ENCODE data around the gene PRSS22.

Gene PRSS22

GRCh38 chr16:2848933-2849725 is 8.8 kb downstream of the PRSS22 start:
- Histone ChIP-seq H3K9me3 (ENCODE audit: insufficient read depth, low read length, severe bottlenecking) (no peaks in the 10 kb centered on the region), H3K4me1 (ENCODE audit: insufficient read depth, low read length) (no peaks in the 10 kb centered on the region), H3K9ac (ENCODE audit: low read depth, low read length) (no peak overlapping the region), H3K27me3 (ENCODE audit: insufficient read depth, low read length, poor library complexity) (peaks cover 4% of the 10 kb centered on the region), H3K36me3 (ENCODE audit: insufficient read depth, low read length) (no peaks in the 10 kb centered on the region), H3K4me3 (ENCODE audit: low read depth in 1 of 2, low read length in 2 of 2) (no peak overlapping the region), H2AFZ (ENCODE audit: low read depth, low read length) (no peak overlapping the region), H4K20me1 (ENCODE audit: insufficient read depth, low read length) (no peaks in the 10 kb centered on the region), H3K79me2 (ENCODE audit: insufficient read depth, low read length) (no peaks in the 10 kb centered on the region), H3K4me2 (ENCODE audit: insufficient read depth, low read length) (no peak overlapping the region), H3K27ac (ENCODE audit: low read length) (no peak overlapping the region)
- DNase-seq (no peak), ATAC-seq (ENCODE audit: insufficient read depth, low read depth) (no peak)
- TF ChIP-seq EZH2 (IDR thresholded peaks at IDR 0.05; ENCODE audit: borderline replicate concordance, low read depth, low read length, severe bottlenecking), result no peak
- TF ChIP-seq CTCF (IDR thresholded peaks at IDR 0.05; ENCODE audit: borderline replicate concordance, extremely low read depth, low read length, poor library complexity, severe bottlenecking), result no peak

- ATAC-seq (ENCODE audit: insufficient read depth, low read depth) (no peak), DNase-seq (no peak)
- Histone ChIP-seq H3K27me3 (ENCODE audit: insufficient read depth, low read length, poor library complexity) (peaks cover 4% of the 10 kb centered on the region), H2AFZ (ENCODE audit: low read depth, low read length) (no peak overlapping the region), H4K20me1 (ENCODE audit: insufficient read depth, low read length) (no peaks in the 10 kb centered on the region), H3K4me2 (ENCODE audit: insufficient read depth, low read length) (no peak overlapping the region), H3K36me3 (ENCODE audit: insufficient read depth, low read length) (no peaks in the 10 kb centered on the region), H3K9ac (ENCODE audit: low read depth, low read length) (no peak overlapping the region), H3K4me1 (ENCODE audit: insufficient read depth, low read length) (no peaks in the 10 kb centered on the region), H3K27ac (ENCODE audit: low read length) (no peak overlapping the region), H3K4me3 (ENCODE audit: low read depth in 1 of 2, low read length in 2 of 2) (no peak overlapping the region), H3K9me3 (ENCODE audit: insufficient read depth, low read length, severe bottlenecking) (no peaks in the 10 kb centered on the region), H3K79me2 (ENCODE audit: insufficient read depth, low read length) (no peaks in the 10 kb centered on the region)
- TF ChIP-seq CTCF (IDR thresholded peaks at IDR 0.05; ENCODE audit: borderline replicate concordance, extremely low read depth, low read length, poor library complexity, severe bottlenecking), result no peak
- TF ChIP-seq EZH2 (IDR thresholded peaks at IDR 0.05; ENCODE audit: borderline replicate concordance, low read depth, low read length, severe bottlenecking), result no peak
These were observed 11.3 kb downstream of the PRSS22 start for GRCh38 chr16:2846511-2847310.

GRCh38 chr16:2845116-2845515 is 12.9 kb downstream of the PRSS22 start:
- H2AFZ ChIP-seq (ENCODE audit: low read depth, low read length), result no peak overlapping the region
- no peak overlapping the region for H3K4me2 ChIP-seq (ENCODE audit: insufficient read depth, low read length)

More at GRCh38 chr16:2845116-2845515, 12.9 kb downstream of the PRSS22 start:
- H3K9me3 ChIP-seq (ENCODE audit: insufficient read depth, low read length, severe bottlenecking), result no peaks in the 10 kb centered on the region
- no peak overlapping the region for H3K9ac ChIP-seq (ENCODE audit: low read depth, low read length)
- no peak for DNase-seq
- no peak for ATAC-seq (ENCODE audit: insufficient read depth, low read depth)
- H3K4me3 ChIP-seq (ENCODE audit: low read depth in 1 of 2, low read length in 2 of 2), result no peak overlapping the region
- peaks cover 4% of the 10 kb centered on the region for H3K27me3 ChIP-seq (ENCODE audit: insufficient read depth, low read length, poor library complexity)
- no peak overlapping the region for H3K27ac ChIP-seq (ENCODE audit: low read length)
- H4K20me1 ChIP-seq (ENCODE audit: insufficient read depth, low read length), result no peaks in the 10 kb centered on the region
- TF ChIP-seq EZH2 (IDR thresholded peaks at IDR 0.05; ENCODE audit: borderline replicate concordance, low read depth, low read length, severe bottlenecking) (no peak), CTCF (IDR thresholded peaks at IDR 0.05; ENCODE audit: borderline replicate concordance, extremely low read depth, low read length, poor library complexity, severe bottlenecking) (no peak)
- H3K36me3 ChIP-seq (ENCODE audit: insufficient read depth, low read length), result no peaks in the 10 kb centered on the region
- no peaks in the 10 kb centered on the region for H3K4me1 ChIP-seq (ENCODE audit: insufficient read depth, low read length)
- H3K79me2 ChIP-seq (ENCODE audit: insufficient read depth, low read length), result no peaks in the 10 kb centered on the region

Data from DND-41 (cell line).